ENCODE data around the gene IL2RA. TPM values are rescaled to one million over a fixed set of nuclear protein-coding genes. Genes with fewer than 3 reads are reported as not detected.

The IL2RA gene
- total RNA-seq (100 to 1,000 TPM in 1 of 5 experiments, 10 to 100 TPM in 1, 1 to 10 TPM in 3; 2.5 to 266 (median 6.7) TPM), polyA plus RNA-seq (1 to 10 TPM in 1 of 2 donors, under 1 TPM in 1; 0.85 to 3.0 TPM), total RNA-seq (7.5 reads per million, percentile 31 among the genes with 10 or more reads in this experiment)

GRCh38 chr10:6062101-6062771, at the start of gene IL2RA:
Gene IL2RA (minus strand): TSS chr10:6062367. CDS start chr10:6062151, 216 bp downstream.
- POLR2A ChIA-PET: interaction anchor here (0.7 to 2.4 kb wide), 9 partner anchors 9 to 360 kb away, joined by 3 to 13 read pairs (median 4); no protein-coding TSS in a partner anchor
- peak within 1 kb of the TSS; percentile 70 for H3K27ac ChIP-seq (ENCODE audit: low read depth, low read length)
- DNase-seq (peak in 8 of 9 donors; percentile 57 to 79 (median 74)), ATAC-seq (peak; percentile 92)
- peak within 1 kb of the TSS; percentile 77 to 91 (median 86) for H3K4me3 Mint-ChIP-seq
- H3K27ac Mint-ChIP-seq: peak within 1 kb of the TSS; percentile 75 to 94 (median 85)
- H3K27me3 Mint-ChIP-seq: no peaks in the 10 kb centered on the region
- H3K9me3 ChIP-seq (ENCODE audit: control insufficient read depth in 2 of 3, low read length in 3 of 3): no peaks in the 10 kb centered on the region
- CTCF ChIA-PET: interaction anchor here (0.5 to 3.1 kb wide), 3 partner anchors 11 to 46 kb away, joined by 3 to 10 read pairs (median 7); no protein-coding TSS in a partner anchor
- peaks cover 0 to 45% (median 0%) of the 10 kb centered on the region in 5 donors for H3K36me3 Mint-ChIP-seq
- peaks cover 0 to 4% (median 0%) of the 10 kb centered on the region in 11 donors for H3K9me3 Mint-ChIP-seq
- H3K4me1 ChIP-seq (ENCODE audit: control insufficient read depth in 2 of 2, insufficient read depth in 2 of 2, low read length in 2 of 2): peaks cover 16 to 27% of the 10 kb centered on the region in 2 donors
- H3K4me1 Mint-ChIP-seq: peaks cover 43 to 82% (median 71%) of the 10 kb centered on the region in 7 donors
- no peaks in the 10 kb centered on the region for H3K36me3 ChIP-seq (ENCODE audit: control insufficient read depth in 2 of 3, insufficient read depth in 3 of 3, low read length in 3 of 3)
- H3K4me3 ChIP-seq (ENCODE audit: low read length): peak within 1 kb of the TSS; percentile 54
- no peaks in the 10 kb centered on the region for H3K27me3 ChIP-seq (ENCODE audit: control insufficient read depth in 2 of 2, insufficient read depth in 2 of 2, low read length in 2 of 2)
- intact Hi-C loops (cut with micrococcal nuclease): loop anchor here (1.0 kb wide), 6 partner anchors 9 to 48 kb away; no protein-coding TSS in a partner anchor

GRCh38 chr10:6110136-6110535, 48.0 kb upstream of the IL2RA start:
- Mint-ChIP-seq H3K27me3 (no peaks in the 10 kb centered on the region), H3K4me3 (no peak overlapping the region), H3K27ac (peak overlapping the region in 3 of 9 donors; percentile 12 to 62 (median 58)), H3K36me3 (peaks cover 29 to 67% (median 46%) of the 10 kb centered on the region in 5 donors), H3K9me3 (no peaks in the 10 kb centered on the region), H3K4me1 (peaks cover 11 to 44% (median 21%) of the 10 kb centered on the region in 7 donors)
- intact Hi-C loops (cut with micrococcal nuclease): no loop called here
- Histone ChIP-seq H3K4me3 (ENCODE audit: low read length) (no peak overlapping the region), H3K36me3 (ENCODE audit: control insufficient read depth in 2 of 3, insufficient read depth in 3 of 3, low read length in 3 of 3) (peaks cover 30 to 79% (median 45%) of the 10 kb centered on the region in 3 experiments), H3K27me3 (ENCODE audit: control insufficient read depth in 2 of 2, insufficient read depth in 2 of 2, low read length in 2 of 2) (no peaks in the 10 kb centered on the region), H3K27ac (ENCODE audit: low read depth, low read length) (no peak overlapping the region), H3K9me3 (ENCODE audit: control insufficient read depth in 2 of 3, low read length in 3 of 3) (no peaks in the 10 kb centered on the region), H3K4me1 (ENCODE audit: control insufficient read depth in 2 of 2, insufficient read depth in 2 of 2, low read length in 2 of 2) (peaks cover 10 to 11% of the 10 kb centered on the region in 2 donors)
- POLR2A ChIA-PET: interaction anchor here (0.6 to 1.1 kb wide), 3 partner anchors 38 to 292 kb away, joined by 3 to 4 read pairs (median 3); no protein-coding TSS in a partner anchor
- DNase-seq (no peak), ATAC-seq (no peak)
- CTCF ChIA-PET: interaction anchor here (0.7 to 8.0 kb wide), 9 partner anchors 18 to 569 kb away, joined by 3 to 82 read pairs (median 3); partner anchors contain the start of gene PFKFB3

GRCh38 chr10:6109444-6109775, 47.2 kb upstream of the IL2RA start:
- POLR2A ChIA-PET: no interaction called here
- Histone ChIP-seq H3K4me1 (ENCODE audit: control insufficient read depth in 2 of 2, insufficient read depth in 2 of 2, low read length in 2 of 2) (peaks cover 10 to 11% of the 10 kb centered on the region in 2 donors), H3K4me3 (ENCODE audit: low read length) (no peak overlapping the region), H3K27ac (ENCODE audit: low read depth, low read length) (no peak overlapping the region), H3K27me3 (ENCODE audit: control insufficient read depth in 2 of 2, insufficient read depth in 2 of 2, low read length in 2 of 2) (no peaks in the 10 kb centered on the region), H3K9me3 (ENCODE audit: control insufficient read depth in 2 of 3, low read length in 3 of 3) (no peaks in the 10 kb centered on the region), H3K36me3 (ENCODE audit: control insufficient read depth in 2 of 3, insufficient read depth in 3 of 3, low read length in 3 of 3) (peaks cover 24 to 77% (median 42%) of the 10 kb centered on the region in 3 experiments)
- Mint-ChIP-seq H3K27ac (peak overlapping the region in 4 of 9 donors; percentile 9 to 66 (median 35)), H3K4me3 (no peak overlapping the region), H3K27me3 (no peaks in the 10 kb centered on the region), H3K9me3 (no peaks in the 10 kb centered on the region), H3K36me3 (peaks cover 26 to 66% (median 49%) of the 10 kb centered on the region in 5 donors), H3K4me1 (peaks cover 11 to 41% (median 23%) of the 10 kb centered on the region in 7 donors)
- no peak for DNase-seq
- CTCF ChIA-PET: interaction anchor here (1.2 to 8.0 kb wide), 2 partner anchors 93 to 293 kb away, joined by 3 to 82 read pairs; partner anchors contain the start of gene PFKFB3
- ATAC-seq: no peak
- intact Hi-C loops (cut with micrococcal nuclease): loop anchor here (1.0 to 5.0 kb wide), 10 partner anchors 42 to 569 kb away; no protein-coding TSS in a partner anchor

- ATAC-seq: peak; percentile 85
- H3K4me3 ChIP-seq (ENCODE audit: low read length): no peak overlapping the region
These were observed 46.7 kb upstream of the IL2RA start for GRCh38 chr10:6108631-6109443.

GRCh38 chr10:6108072-6108471, 45.9 kb upstream of the IL2RA start:
- ATAC-seq (no peak), DNase-seq (no peak)
- POLR2A ChIA-PET: interaction anchor here (1.8 kb wide), 1 partner anchor 94 kb away, joined by 7 read pairs; the partner anchor contains the start of gene PFKFB3
- no peaks in the 10 kb centered on the region for H3K9me3 Mint-ChIP-seq
- no peaks in the 10 kb centered on the region for H3K27me3 Mint-ChIP-seq
- peaks cover 18 to 59% (median 43%) of the 10 kb centered on the region in 5 donors for H3K36me3 Mint-ChIP-seq
- Histone ChIP-seq H3K36me3 (ENCODE audit: control insufficient read depth in 2 of 3, insufficient read depth in 3 of 3, low read length in 3 of 3) (peaks cover 14 to 73% (median 36%) of the 10 kb centered on the region in 3 experiments), H3K9me3 (ENCODE audit: control insufficient read depth in 2 of 3, low read length in 3 of 3) (no peaks in the 10 kb centered on the region), H3K4me1 (ENCODE audit: control insufficient read depth in 2 of 2, insufficient read depth in 2 of 2, low read length in 2 of 2) (peaks cover 10 to 11% of the 10 kb centered on the region in 2 donors), H3K4me3 (ENCODE audit: low read length) (no peak overlapping the region), H3K27me3 (ENCODE audit: control insufficient read depth in 2 of 2, insufficient read depth in 2 of 2, low read length in 2 of 2) (no peaks in the 10 kb centered on the region), H3K27ac (ENCODE audit: low read depth, low read length) (no peak overlapping the region)
- CTCF ChIA-PET: interaction anchor here (0.9 to 8.0 kb wide), 4 partner anchors 290 to 302 kb away, joined by 3 to 82 read pairs (median 6); no protein-coding TSS in a partner anchor
- H3K27ac Mint-ChIP-seq: peak overlapping the region; percentile 18 to 90 (median 66)
- peak overlapping the region in 1 of 10 donors; percentile 25 for H3K4me3 Mint-ChIP-seq
- peaks cover 11 to 41% (median 23%) of the 10 kb centered on the region in 7 donors for H3K4me1 Mint-ChIP-seq
- intact Hi-C loops (cut with micrococcal nuclease): loop anchor here (5.0 kb wide), 2 partner anchors 559 to 569 kb away; no protein-coding TSS in a partner anchor

More at GRCh38 chr10:6108631-6109443, 46.7 kb upstream of the IL2RA start:
- H3K36me3 Mint-ChIP-seq: peaks cover 20 to 62% (median 45%) of the 10 kb centered on the region in 5 donors
- Histone ChIP-seq H3K27me3 (ENCODE audit: control insufficient read depth in 2 of 2, insufficient read depth in 2 of 2, low read length in 2 of 2) (no peaks in the 10 kb centered on the region), H3K9me3 (ENCODE audit: control insufficient read depth in 2 of 3, low read length in 3 of 3) (no peaks in the 10 kb centered on the region), H3K4me1 (ENCODE audit: control insufficient read depth in 2 of 2, insufficient read depth in 2 of 2, low read length in 2 of 2) (peaks cover 10 to 11% of the 10 kb centered on the region in 2 donors), H3K27ac (ENCODE audit: low read depth, low read length) (no peak overlapping the region), H3K36me3 (ENCODE audit: control insufficient read depth in 2 of 3, insufficient read depth in 3 of 3, low read length in 3 of 3) (peaks cover 20 to 73% (median 40%) of the 10 kb centered on the region in 3 experiments)
- H3K27me3 Mint-ChIP-seq: no peaks in the 10 kb centered on the region
- H3K4me3 Mint-ChIP-seq: peak overlapping the region in 3 of 10 donors; percentile 2 to 37 (median 29)
- POLR2A ChIA-PET: interaction anchor here (1.8 kb wide), 1 partner anchor 93 kb away, joined by 7 read pairs; the partner anchor contains the start of gene PFKFB3
- CTCF ChIA-PET: interaction anchor here (0.6 to 8.0 kb wide), 6 partner anchors 94 to 480 kb away, joined by 3 to 82 read pairs (median 4); partner anchors contain the start of gene PFKFB3
- peaks cover 11 to 38% (median 23%) of the 10 kb centered on the region in 7 donors for H3K4me1 Mint-ChIP-seq
- DNase-seq: peak in 7 of 9 donors; percentile 38 to 66 (median 62)
- intact Hi-C loops (cut with micrococcal nuclease): loop anchor here (1.0 to 5.0 kb wide), 10 partner anchors 42 to 569 kb away; no protein-coding TSS in a partner anchor
- peak overlapping the region; percentile 37 to 91 (median 80) for H3K27ac Mint-ChIP-seq
- H3K9me3 Mint-ChIP-seq: no peaks in the 10 kb centered on the region
